ENCODE results near the gene EFHB.

The EFHB gene, protein sequence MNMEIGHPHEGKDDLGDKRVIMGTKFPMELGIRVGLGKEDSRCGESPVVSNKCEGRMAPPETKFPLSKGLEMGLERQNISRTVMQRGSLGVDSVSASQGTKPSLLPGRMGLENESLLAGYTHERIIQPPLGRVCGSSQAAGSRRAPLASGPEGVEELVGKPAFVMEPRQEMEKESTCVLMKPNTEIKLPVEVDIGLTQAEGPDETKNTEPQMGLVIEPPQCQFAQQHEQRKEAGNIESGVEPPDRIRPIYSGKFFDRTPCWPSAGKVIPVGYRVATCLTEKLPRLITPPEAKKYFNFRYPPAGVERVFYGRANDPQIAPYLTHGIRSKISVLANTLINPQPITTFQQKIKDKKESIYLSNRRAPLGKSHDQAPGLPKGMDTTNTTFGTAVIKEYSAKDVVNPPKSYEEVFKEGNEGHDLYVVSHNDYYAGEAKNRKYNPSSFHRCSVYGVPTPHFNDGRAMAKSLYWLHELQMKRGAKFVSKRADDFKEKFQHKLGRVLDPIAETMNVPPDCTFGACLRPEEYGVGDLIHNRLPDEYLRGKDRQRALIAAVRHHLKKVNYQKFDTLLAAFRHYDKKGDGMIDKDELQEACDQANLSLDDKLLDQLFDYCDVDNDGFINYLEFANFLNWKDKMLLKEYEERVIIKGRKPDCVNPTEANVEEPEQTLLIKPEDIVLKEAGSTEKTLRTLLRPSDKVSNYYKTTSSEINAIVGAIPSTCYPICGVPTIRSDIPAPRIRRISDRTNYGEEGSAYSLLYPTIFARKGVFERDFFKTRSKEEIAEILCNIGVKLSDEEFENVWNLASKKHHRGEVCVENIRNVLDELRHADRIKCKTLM

DNA sequence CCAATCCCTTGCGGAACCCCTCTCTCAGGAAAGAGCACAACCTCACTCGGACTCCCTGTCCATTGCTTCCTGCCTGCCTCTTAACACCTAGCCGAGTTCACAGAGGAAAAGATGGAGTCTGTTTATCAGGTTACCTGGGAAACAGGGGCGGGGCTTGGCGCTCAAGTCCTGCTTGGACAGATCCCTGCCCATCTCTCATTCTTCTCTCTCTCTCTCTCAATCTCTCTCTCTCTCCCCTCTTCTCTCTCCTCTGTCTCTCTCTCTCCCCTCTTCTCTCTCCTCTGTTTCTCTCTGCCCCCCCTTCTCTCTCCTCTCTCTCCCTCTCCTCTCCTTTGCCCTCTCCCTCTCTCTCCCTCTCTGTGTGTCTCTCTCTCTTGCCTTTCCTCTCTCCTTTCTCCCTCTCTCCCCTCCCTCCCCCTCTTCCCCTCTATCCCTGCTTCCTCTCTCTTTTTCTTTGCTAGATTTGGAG lies at the start of gene EFHB:
Gene EFHB, minus strand, starts transcription at position 120 of the 469 bp plus-strand sequence. CDS start 199 bp downstream, outside the sequence.
- no peak within 1 kb of the TSS for H3K4me3 ChIP-seq (ENCODE audit: low read length)
- TF ChIP-seq, protein P1, sequence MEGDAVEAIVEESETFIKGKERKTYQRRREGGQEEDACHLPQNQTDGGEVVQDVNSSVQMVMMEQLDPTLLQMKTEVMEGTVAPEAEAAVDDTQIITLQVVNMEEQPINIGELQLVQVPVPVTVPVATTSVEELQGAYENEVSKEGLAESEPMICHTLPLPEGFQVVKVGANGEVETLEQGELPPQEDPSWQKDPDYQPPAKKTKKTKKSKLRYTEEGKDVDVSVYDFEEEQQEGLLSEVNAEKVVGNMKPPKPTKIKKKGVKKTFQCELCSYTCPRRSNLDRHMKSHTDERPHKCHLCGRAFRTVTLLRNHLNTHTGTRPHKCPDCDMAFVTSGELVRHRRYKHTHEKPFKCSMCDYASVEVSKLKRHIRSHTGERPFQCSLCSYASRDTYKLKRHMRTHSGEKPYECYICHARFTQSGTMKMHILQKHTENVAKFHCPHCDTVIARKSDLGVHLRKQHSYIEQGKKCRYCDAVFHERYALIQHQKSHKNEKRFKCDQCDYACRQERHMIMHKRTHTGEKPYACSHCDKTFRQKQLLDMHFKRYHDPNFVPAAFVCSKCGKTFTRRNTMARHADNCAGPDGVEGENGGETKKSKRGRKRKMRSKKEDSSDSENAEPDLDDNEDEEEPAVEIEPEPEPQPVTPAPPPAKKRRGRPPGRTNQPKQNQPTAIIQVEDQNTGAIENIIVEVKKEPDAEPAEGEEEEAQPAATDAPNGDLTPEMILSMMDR (conservative IDR thresholded peaks at IDR 0.05; ENCODE audit: low read length), result no peak
- DNase-seq (ENCODE audit: low read depth), result peak; percentile 21

DNA sequence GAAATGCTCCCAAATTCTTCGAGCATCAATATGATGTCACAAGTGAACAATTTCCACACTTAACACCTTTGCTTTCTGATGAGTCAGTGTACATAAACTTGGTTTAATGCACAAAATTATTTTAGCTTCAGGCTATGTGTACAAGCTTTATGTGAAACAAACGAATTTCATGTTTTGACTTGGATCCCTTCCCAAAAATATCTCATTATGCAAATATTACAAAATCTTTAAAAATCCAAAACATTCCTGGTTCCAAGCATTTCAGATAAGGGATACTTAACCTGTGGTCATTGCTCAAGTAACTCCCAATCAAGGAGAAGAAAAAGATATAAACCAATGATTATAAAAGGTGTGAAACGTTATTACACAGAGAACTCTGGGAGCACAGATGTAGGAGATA lies 38.0 kb upstream of the EFHB start:
- DNase-seq (ENCODE audit: low read depth), result peak; percentile 57
- TF ChIP-seq, protein P1 (conservative IDR thresholded peaks at IDR 0.05; ENCODE audit: low read length), result no peak
- H3K4me3 ChIP-seq (ENCODE audit: low read length), result no peak overlapping the region

DNA sequence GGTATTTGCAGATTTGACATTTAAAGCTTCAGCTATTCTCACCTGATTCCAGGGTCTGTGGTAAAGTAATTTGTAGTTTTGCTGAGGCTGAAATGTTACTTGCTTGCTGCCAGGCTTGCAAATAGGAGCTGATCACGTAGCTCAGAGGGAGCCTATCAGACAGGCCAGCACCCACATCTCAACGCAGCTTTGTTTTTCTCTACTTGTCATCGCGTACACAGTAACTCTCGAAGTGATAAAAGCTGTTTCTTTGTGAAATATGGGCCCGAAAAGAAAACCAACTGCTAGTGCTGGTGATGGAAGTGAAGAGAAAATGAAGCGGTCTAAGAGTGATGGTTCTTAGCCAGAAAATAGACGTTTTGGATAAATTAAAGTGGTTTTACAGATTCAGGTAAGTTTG lies 36.3 kb upstream of the EFHB start:
- no peak overlapping the region for H3K4me3 ChIP-seq (ENCODE audit: low read length)
- DNase-seq (ENCODE audit: low read depth), result no peak
- TF ChIP-seq, protein P1 (conservative IDR thresholded peaks at IDR 0.05; ENCODE audit: low read length), result no peak

DNA sequence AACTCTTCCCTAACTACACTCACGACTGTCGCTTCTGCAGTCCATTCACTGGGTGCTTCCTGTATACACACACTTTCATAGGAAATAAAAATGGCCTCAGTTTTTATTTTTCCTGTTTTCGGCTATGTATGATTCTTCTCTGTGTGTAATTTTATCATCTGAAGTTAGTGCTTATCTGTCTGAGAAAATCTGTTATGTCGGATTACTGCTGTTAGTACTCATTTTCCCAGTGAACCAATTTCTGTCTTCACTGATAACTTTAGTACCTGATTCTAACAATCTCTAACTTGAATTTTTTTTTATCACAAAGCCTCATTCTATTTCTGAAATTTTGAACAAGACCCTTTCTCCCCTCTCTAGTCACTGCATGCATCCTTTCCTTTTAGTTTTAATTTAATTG lies 33.8 kb upstream of the EFHB start:
- TF ChIP-seq, protein P1 (conservative IDR thresholded peaks at IDR 0.05; ENCODE audit: low read length), result no peak

DNA sequence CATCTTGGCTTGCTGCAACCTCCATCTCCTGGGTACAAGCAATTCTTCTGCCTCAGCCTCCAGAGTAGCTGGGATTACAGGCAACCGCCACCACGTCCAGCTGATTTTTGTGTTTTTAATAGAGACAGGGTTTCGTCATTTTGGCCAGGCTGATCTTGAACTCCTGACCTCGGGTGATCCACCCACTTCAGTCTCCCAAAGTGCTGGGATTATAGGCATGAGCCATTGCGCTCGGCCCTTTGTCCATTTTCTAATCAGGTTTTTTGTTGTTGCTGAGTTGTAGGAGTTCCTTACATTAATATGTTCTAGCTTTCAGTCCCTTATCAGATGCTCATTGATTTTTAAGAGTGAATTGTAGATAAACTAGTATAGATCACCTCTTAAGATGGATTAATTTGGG lies 33.2 kb upstream of the EFHB start:
- DNase-seq (ENCODE audit: low read depth), result no peak
- no peak overlapping the region for H3K4me3 ChIP-seq (ENCODE audit: low read length)
- TF ChIP-seq, protein P1 (conservative IDR thresholded peaks at IDR 0.05; ENCODE audit: low read length), result no peak

More for the DNA sequence above, 33.8 kb upstream of the EFHB start:
- no peak overlapping the region for H3K4me3 ChIP-seq (ENCODE audit: low read length)
- DNase-seq (ENCODE audit: low read depth), result no peak

DNA sequence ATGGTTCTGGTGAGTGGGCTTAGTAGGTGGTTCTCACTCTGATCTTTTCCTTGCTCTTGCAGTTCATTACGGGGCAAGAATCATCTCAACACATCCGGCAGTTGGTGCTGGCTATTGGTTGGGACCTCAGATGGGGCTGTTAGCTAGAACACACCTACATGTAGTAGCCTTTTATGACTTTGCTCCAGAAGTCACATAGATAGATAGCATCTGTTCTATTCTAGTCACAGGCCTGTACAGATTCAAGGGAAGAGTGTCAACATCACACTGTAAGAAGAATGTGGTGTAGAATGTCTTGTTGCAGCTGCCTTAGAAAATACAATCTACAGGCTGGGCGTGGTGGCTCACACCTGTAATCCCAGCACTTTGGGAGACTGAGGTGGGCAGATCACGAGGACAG lies 27.9 kb upstream of the EFHB start:
- H3K4me3 ChIP-seq (ENCODE audit: low read length), result no peak overlapping the region
- TF ChIP-seq, protein P1 (conservative IDR thresholded peaks at IDR 0.05; ENCODE audit: low read length), result no peak
- no peak for DNase-seq (ENCODE audit: low read depth)

Data from AG10803 (cell line).